ENCODE data around the gene NAPB.
A peak's percentile ranks its signal among the peaks of the same experiment; 100 is the strongest.

- TF ChIP-seq CTCF (IDR thresholded peaks at IDR 0.05): no peak
- TF ChIP-seq EP300 (IDR thresholded peaks at IDR 0.05): no peak
- TF ChIP-seq POLR2A (IDR thresholded peaks at IDR 0.05): no peak
- TF ChIP-seq POLR2AphosphoS5 (IDR thresholded peaks at IDR 0.05): peak in 1 of 4 donors; percentile 2
These were observed 60.2 kb downstream of the NAPB start for GRCh38 chr20:23361119-23361475.

Data from sigmoid colon (tissue), 4 donors.